Upper lobe of right lung (tissue), 1 donor: ENCODE data around the gene SGTA. TPM values are rescaled to one million over a fixed set of nuclear protein-coding genes. Genes with fewer than 3 reads are reported as not detected.

Source experiments
- ATAC-seq: fragments of 200-7000 bp; cut with Tn5 transposase; one replicate; pipeline ENCODE4 v1.9.1; 2020; ENCODE audit warnings: mild to moderate bottlenecking, moderate library complexity
- DNase-seq: peaks from one replicate; pipeline ENCODE4 v3.0.0-alpha.2; 2020
- H3K27ac ChIP-seq: fragments of 200-600 bp; one replicate; pipeline ENCODE4 v1.8.0; 2022
- H3K27me3 ChIP-seq: fragments of 200-600 bp; one replicate; pipeline ENCODE4 v1.8.0; 2022; ENCODE audit warnings: mild to moderate bottlenecking
- H3K36me3 ChIP-seq: fragments of 200-600 bp; one replicate; pipeline ENCODE4 v1.8.0; 2022
- H3K4me1 ChIP-seq: fragments of 200-600 bp; one replicate; pipeline ENCODE4 v1.8.0; 2022
- H3K4me3 ChIP-seq: fragments of 200-600 bp; one replicate; pipeline ENCODE4 v1.8.0; 2022; ENCODE audit warnings: mild to moderate bottlenecking
- H3K9me3 ChIP-seq: fragments of 200-600 bp; one replicate; pipeline ENCODE4 v1.8.0; 2022
- intact Hi-C: fragments of 100-400 bp; cut with DNase I; formaldehyde crosslinking; loops from one replicate; pipeline ENCODE4 v1.11.0; 2022
- long read RNA-seq: library from polyadenylated mRNA; unstranded; transcript quantifications from one replicate; pipeline ENCODE4 v2.0.0, GENCODE V29; 2021
- total RNA-seq: library from RNA; stranded (reverse); fragmentation: NEBNext Ultra II Directional; extraction: Animal tissue kit (Norgen Biotek cat#: 25700); gene quantifications from one replicate; pipeline ENCODE4 v1.2.1, GENCODE V29; 2021
- TF ChIP-seq, protein P1 (sequence below): fragments of 200-600 bp; IDR thresholded peaks from one replicate; pipeline ENCODE4 v1.8.0; 2022; ENCODE audit warnings: antibody characterized with exemption
- donor health status: DM: no; HTN: yes; CAD: no; lungs with severe emphysema.

SGTA gene
- 44.9 TPM for total RNA-seq
- long read RNA-seq, transcript SGTA-201 (12 exons, 2,330 nt): major isoform, 74 of 114 reads
- long read RNA-seq, partial matches to known transcripts: 30 of 114 reads
- long read RNA-seq, other reads (novel, unspliced or antisense): 10 of 114 reads

GRCh38 chr19:2782936-2783780 lies at the start of gene SGTA:
SGTA (minus strand) TSS chr19:2783273; CDS start chr19:2769068, 14,205 bp downstream.
- Histone ChIP-seq H3K36me3 (no peaks in the 10 kb centered on the region), H3K27me3 (no peaks in the 10 kb centered on the region), H3K4me3 (peak within 1 kb of the TSS; percentile 78), H3K4me1 (peaks cover 29% of the 10 kb centered on the region), H3K9me3 (no peaks in the 10 kb centered on the region), H3K27ac (peak within 1 kb of the TSS; percentile 92)
- DNase-seq (peak; percentile 98), ATAC-seq (peak; percentile 91)
- intact Hi-C loops: no loop called here
- TF ChIP-seq, protein P1, sequence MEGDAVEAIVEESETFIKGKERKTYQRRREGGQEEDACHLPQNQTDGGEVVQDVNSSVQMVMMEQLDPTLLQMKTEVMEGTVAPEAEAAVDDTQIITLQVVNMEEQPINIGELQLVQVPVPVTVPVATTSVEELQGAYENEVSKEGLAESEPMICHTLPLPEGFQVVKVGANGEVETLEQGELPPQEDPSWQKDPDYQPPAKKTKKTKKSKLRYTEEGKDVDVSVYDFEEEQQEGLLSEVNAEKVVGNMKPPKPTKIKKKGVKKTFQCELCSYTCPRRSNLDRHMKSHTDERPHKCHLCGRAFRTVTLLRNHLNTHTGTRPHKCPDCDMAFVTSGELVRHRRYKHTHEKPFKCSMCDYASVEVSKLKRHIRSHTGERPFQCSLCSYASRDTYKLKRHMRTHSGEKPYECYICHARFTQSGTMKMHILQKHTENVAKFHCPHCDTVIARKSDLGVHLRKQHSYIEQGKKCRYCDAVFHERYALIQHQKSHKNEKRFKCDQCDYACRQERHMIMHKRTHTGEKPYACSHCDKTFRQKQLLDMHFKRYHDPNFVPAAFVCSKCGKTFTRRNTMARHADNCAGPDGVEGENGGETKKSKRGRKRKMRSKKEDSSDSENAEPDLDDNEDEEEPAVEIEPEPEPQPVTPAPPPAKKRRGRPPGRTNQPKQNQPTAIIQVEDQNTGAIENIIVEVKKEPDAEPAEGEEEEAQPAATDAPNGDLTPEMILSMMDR: peak; percentile 61

- Histone ChIP-seq H3K4me1 (no peaks in the 10 kb centered on the region), H3K4me3 (no peak overlapping the region), H3K9me3 (peaks cover 13% of the 10 kb centered on the region), H3K27me3 (no peaks in the 10 kb centered on the region), H3K27ac (no peak overlapping the region), H3K36me3 (peaks cover 9% of the 10 kb centered on the region)
- DNase-seq (no peak), ATAC-seq (no peak)
- TF ChIP-seq, protein P1: no peak
- intact Hi-C loops: no loop called here
Measured at GRCh38 chr19:2827840-2828489, 44.9 kb upstream of the SGTA start.

GRCh38 chr19:2827022-2827421 lies 43.9 kb upstream of the SGTA start:
- TF ChIP-seq, protein P1: no peak
- DNase-seq (no peak), ATAC-seq (no peak)
- Histone ChIP-seq H3K9me3 (peaks cover 4% of the 10 kb centered on the region), H3K4me1 (no peaks in the 10 kb centered on the region), H3K27ac (no peak overlapping the region), H3K36me3 (no peaks in the 10 kb centered on the region), H3K27me3 (no peaks in the 10 kb centered on the region), H3K4me3 (no peak overlapping the region)
- intact Hi-C loops: no loop called here

- ATAC-seq: no peak
Measured at GRCh38 chr19:2824129-2824528, 41.1 kb upstream of the SGTA start.

GRCh38 chr19:2823646-2824045 lies 40.6 kb upstream of the SGTA start:
- no peak for DNase-seq
- intact Hi-C loops: no loop called here
- Histone ChIP-seq H3K27me3 (no peaks in the 10 kb centered on the region), H3K27ac (no peak overlapping the region), H3K4me3 (no peak overlapping the region), H3K4me1 (peaks cover 7% of the 10 kb centered on the region), H3K9me3 (no peaks in the 10 kb centered on the region), H3K36me3 (no peaks in the 10 kb centered on the region)
- ATAC-seq: no peak
- TF ChIP-seq, protein P1: no peak

More at GRCh38 chr19:2824129-2824528, 41.1 kb upstream of the SGTA start:
- DNase-seq: no peak
- no peak overlapping the region for H3K4me3 ChIP-seq
- H3K27ac ChIP-seq: no peak overlapping the region
- intact Hi-C loops: no loop called here
- H3K27me3 ChIP-seq: no peaks in the 10 kb centered on the region
- H3K9me3 ChIP-seq: no peaks in the 10 kb centered on the region
- TF ChIP-seq, protein P1: no peak
- H3K36me3 ChIP-seq: no peaks in the 10 kb centered on the region
- peaks cover 7% of the 10 kb centered on the region for H3K4me1 ChIP-seq
